Breast epithelium (tissue), 4 donors: Measurements from ENCODE around the gene FUT7. TPM values are rescaled to one million over a fixed set of nuclear protein-coding genes. Genes with fewer than 3 reads are reported as not detected.

Experiments
- DNase-seq, 2 donors: peaks; one replicate each; pipeline ENCODE4 v3.0.0-alpha.2; 2019; ENCODE audit warnings: low spot score in 2 of 2
- H3K27ac ChIP-seq, 2 donors: fragments of 200-600 bp; sonication (generic) in 1 of 2; one replicate each; pipeline ENCODE4 v1.5.1; 2016 to 2019; ENCODE audit warnings: mild to moderate bottlenecking in 1 of 2
- H3K27me3 ChIP-seq, 2 donors: fragments of 200-600 bp; sonication (generic) in 1 of 2; one replicate each; pipeline versions ENCODE4 v1.5.1 to v1.6.0; 2017 to 2019; ENCODE audit warnings: control low read depth in 1 of 2, mild to moderate bottlenecking in 1 of 2
- H3K36me3 ChIP-seq: fragments of 200-600 bp; one replicate; pipeline ENCODE4 v1.5.1; 2019
- H3K4me1 ChIP-seq, 2 donors: fragments of 200-600 bp; sonication (generic); one replicate each; pipeline ENCODE4 v1.5.1; 2016 to 2019; ENCODE audit warnings: control low read depth in 1 of 2
- H3K4me3 ChIP-seq, 3 donors: fragments of 200-600 bp; sonication (generic); 1 replicate in 2 of 3; 2 replicates in 1 of 3; pipeline ENCODE4 v1.5.1; 2016 to 2019; ENCODE audit warnings: mild to moderate bottlenecking in 3 of 3, moderate library complexity in 2 of 3
- H3K9me3 ChIP-seq, 2 donors: fragments of 200-600 bp; sonication (generic) in 1 of 2; one replicate each; pipeline ENCODE4 v1.5.1; 2016 to 2019; ENCODE audit warnings: control low read depth in 1 of 2
- POLR2A ChIP-seq: fragments of 450-650 bp; IDR thresholded peaks from one replicate; pipeline ENCODE4 v1.6.1; 2016; ENCODE audit warnings: antibody characterized with exemption, mild to moderate bottlenecking, moderate library complexity
- POLR2AphosphoS5 ChIP-seq, 3 donors: sonication (generic); formaldehyde crosslinking; IDR thresholded peaks; one replicate each; pipeline ENCODE4 v1.6.1; 2017; ENCODE audit warnings: antibody characterized with exemption in 3 of 3
- intact Hi-C: fragments of 100-400 bp; cut with DNase I; formaldehyde crosslinking; loops from one replicate; pipeline ENCODE4 v1.15.1; 2023; ENCODE audit warnings: low total_unique reads
- total RNA-seq, 3 donors: library from RNA; depleted of rRNA; stranded (reverse); fragments of >200 nt; gene quantifications; one replicate each; pipeline ENCODE4 v1.1.0, GENCODE V29; 2016
- TF ChIP-seq, protein P1 (sequence below), 3 donors: fragments of 450-650 bp; IDR thresholded peaks; one replicate each; pipeline ENCODE4 v1.5.1; 2016 to 2017; ENCODE audit warnings: antibody characterized with exemption in 3 of 3, mild to moderate bottlenecking in 3 of 3, moderate library complexity in 3 of 3

The FUT7 gene
- total RNA-seq, 3 donors from 2014 or later = not detected

DNA sequence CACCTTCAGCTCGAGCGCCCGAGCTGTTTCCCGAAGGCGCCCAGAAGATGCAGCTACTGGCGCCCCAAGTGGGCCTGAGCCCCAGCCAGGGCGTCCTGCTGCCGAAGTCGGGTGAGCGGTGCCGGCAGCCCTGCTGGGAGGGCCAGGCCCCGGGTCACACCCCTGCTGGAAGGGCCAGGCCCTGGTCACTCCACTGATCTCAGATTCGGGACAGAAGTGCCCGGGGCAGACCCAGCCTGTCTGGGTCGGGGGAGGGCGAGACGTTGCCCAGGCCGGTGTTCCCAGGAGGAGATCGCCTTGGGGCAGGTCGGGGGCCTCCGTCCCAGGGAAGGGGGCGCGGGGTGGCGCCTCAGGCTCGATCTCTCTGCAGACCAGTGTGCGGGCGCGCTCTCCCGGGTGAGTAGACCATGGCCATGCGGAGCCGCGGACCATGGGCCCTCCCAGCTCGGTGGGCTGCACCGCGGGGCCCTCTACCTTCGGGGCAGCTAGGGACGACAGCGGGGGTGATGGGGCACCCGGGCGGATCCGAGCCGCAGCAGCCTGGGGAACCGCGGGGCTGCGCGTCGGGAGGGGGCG, 46.8 kb downstream of the FUT7 start:
- peaks cover 14 to 31% of the 10 kb centered on the region in 2 donors for H3K27me3 ChIP-seq
- H3K4me1 ChIP-seq = no peaks in the 10 kb centered on the region
- intact Hi-C loops = no loop called here
- no peak for DNase-seq
- no peak overlapping the region for H3K27ac ChIP-seq
- TF ChIP-seq POLR2A (no peak), POLR2AphosphoS5 (IDR thresholded peaks at IDR 0.05) (no peak)
- TF ChIP-seq, protein P1, sequence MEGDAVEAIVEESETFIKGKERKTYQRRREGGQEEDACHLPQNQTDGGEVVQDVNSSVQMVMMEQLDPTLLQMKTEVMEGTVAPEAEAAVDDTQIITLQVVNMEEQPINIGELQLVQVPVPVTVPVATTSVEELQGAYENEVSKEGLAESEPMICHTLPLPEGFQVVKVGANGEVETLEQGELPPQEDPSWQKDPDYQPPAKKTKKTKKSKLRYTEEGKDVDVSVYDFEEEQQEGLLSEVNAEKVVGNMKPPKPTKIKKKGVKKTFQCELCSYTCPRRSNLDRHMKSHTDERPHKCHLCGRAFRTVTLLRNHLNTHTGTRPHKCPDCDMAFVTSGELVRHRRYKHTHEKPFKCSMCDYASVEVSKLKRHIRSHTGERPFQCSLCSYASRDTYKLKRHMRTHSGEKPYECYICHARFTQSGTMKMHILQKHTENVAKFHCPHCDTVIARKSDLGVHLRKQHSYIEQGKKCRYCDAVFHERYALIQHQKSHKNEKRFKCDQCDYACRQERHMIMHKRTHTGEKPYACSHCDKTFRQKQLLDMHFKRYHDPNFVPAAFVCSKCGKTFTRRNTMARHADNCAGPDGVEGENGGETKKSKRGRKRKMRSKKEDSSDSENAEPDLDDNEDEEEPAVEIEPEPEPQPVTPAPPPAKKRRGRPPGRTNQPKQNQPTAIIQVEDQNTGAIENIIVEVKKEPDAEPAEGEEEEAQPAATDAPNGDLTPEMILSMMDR (IDR thresholded peaks at IDR 0.05) = no peak
- H3K9me3 ChIP-seq = no peaks in the 10 kb centered on the region
- H3K4me3 ChIP-seq = peak overlapping the region in 2 of 3 donors; percentile 2 to 7
- H3K36me3 ChIP-seq = no peaks in the 10 kb centered on the region

DNA sequence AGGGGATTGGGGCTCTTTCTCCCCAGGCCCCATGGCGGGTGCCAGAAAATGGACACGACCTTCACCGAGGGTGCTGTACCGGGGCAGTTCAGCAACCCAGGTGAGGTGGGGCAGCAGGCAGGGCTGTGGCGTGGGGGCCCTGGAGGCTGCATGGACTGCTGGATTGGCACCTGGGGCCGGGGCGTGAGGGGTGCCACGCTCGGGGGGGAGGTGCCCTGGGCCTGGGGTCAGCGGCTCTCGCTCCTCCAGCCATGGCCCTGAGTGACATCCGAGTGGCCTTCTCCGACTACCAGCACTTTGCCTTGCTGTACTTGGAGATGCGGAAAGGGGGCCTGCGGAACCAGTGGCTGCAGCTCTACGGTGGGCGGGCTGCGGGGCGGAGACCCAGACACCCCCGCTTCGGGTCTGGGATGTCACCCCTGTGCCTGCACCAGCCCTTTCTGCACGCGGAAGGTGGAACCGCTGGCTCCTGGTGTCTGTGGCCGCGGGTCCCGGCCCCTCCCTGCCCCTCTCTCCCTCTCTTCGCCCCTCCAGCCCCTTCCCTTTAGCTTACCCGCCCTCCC, 47.3 kb downstream of the FUT7 start:
- no peaks in the 10 kb centered on the region for H3K36me3 ChIP-seq
- H3K27ac ChIP-seq = no peak overlapping the region
- peaks cover 14 to 31% of the 10 kb centered on the region in 2 donors for H3K27me3 ChIP-seq
- TF ChIP-seq, protein P1 (IDR thresholded peaks at IDR 0.05) = no peak
- no peak for TF ChIP-seq POLR2A
- TF ChIP-seq POLR2AphosphoS5 (IDR thresholded peaks at IDR 0.05) = no peak
- intact Hi-C loops = no loop called here
- peak overlapping the region in 1 of 3 donors; percentile 2 for H3K4me3 ChIP-seq
- H3K4me1 ChIP-seq = no peaks in the 10 kb centered on the region
- no peaks in the 10 kb centered on the region for H3K9me3 ChIP-seq
- no peak for DNase-seq

DNA sequence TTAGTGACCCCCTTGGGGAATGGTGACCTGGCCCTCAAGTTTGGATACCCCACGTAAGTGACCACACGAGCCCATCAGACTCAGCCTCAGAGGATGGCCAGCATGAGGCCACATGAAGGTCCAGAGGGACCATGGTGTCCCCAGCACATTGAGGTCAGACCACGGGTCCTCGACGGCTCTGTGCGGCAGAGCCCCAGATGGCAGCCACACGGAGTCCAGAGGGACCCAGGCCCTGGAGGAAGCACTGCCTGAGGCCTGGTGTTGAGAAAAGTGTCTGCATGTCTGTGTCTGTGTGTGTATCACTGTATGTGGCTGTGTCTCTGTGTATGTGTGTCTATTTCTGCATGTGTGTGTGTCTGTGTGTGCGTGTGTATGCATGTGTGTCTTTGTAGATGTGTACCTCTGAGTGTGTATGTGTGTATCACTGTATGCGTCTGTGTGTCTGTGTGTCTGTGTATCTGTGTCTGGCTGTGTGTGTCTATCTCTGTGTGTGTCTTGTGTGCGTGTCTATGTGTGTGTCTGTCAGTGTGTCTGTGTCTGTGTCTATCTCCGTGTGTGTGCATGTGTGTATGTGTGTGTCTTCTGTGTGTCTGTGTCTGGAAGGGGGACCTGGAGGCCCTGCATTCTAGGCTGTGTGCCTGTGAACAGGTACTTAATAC, 48.1 kb downstream of the FUT7 start:
- no peak for DNase-seq
- H3K9me3 ChIP-seq = no peaks in the 10 kb centered on the region
- no peak overlapping the region for H3K27ac ChIP-seq
- no peak overlapping the region for H3K4me3 ChIP-seq
- TF ChIP-seq, protein P1 (IDR thresholded peaks at IDR 0.05) = no peak
- TF ChIP-seq POLR2A (no peak), POLR2AphosphoS5 (IDR thresholded peaks at IDR 0.05) (no peak)
- intact Hi-C loops = no loop called here
- peaks cover 14 to 31% of the 10 kb centered on the region in 2 donors for H3K27me3 ChIP-seq
- H3K36me3 ChIP-seq = no peaks in the 10 kb centered on the region
- H3K4me1 ChIP-seq = no peaks in the 10 kb centered on the region

DNA sequence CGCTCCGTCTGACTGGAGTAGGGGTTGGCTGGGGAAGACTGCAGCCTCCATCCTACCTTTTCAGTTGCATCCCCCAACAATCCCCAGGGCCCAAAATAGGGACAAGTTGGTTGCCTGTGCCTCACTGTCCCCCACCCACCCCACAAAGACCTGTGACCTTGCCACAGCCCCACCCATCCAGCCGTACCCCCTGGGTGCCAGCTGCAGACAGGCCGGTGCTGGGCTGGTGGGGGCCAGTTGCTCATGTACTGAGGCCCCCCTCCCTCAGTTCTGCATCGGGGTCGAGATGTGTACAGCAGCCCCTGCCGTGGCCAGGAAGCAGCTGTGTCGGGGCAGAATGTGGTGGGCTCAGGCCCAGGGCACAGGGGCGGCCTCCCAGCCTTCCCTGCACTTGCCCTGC, 48.7 kb downstream of the FUT7 start:
- intact Hi-C loops = no loop called here
- Histone ChIP-seq H3K27ac (no peak overlapping the region), H3K4me3 (no peak overlapping the region), H3K9me3 (no peaks in the 10 kb centered on the region), H3K36me3 (no peaks in the 10 kb centered on the region), H3K27me3 (peaks cover 14 to 31% of the 10 kb centered on the region in 2 donors), H3K4me1 (no peaks in the 10 kb centered on the region)
- TF ChIP-seq POLR2AphosphoS5 (IDR thresholded peaks at IDR 0.05) (no peak), POLR2A (no peak)
- TF ChIP-seq, protein P1 (IDR thresholded peaks at IDR 0.05) = no peak
- no peak for DNase-seq
